Placental pericyte (primary cell): ENCODE data around the gene TMEM202. TPM values are rescaled to one million over a fixed set of nuclear protein-coding genes. Genes with fewer than 3 reads are reported as not detected.

ENCODE experiments used
- total RNA-seq: library from RNA; depleted of rRNA; stranded (reverse); fragments of >200 nt; gene quantifications from 2 replicates; pipeline ENCODE4 v1.2.3, GENCODE V29; 2012

Gene TMEM202
- total RNA-seq: not detected in 2 replicates

GRCh38 chr15:72397796-72398588, at the start of gene TMEM202:
TMEM202 (plus strand) TSS chr15:72398305; CDS start chr15:72398327, 22 bp downstream.

GRCh38 chr15:72375846-72376581, 22.1 kb upstream of the TMEM202 start, which contains the start of gene HEXA:
HEXA (minus strand) TSS chr15:72376014; CDS start chr15:72375972, 42 bp downstream.

Other genes starting within 250 kb of the TMEM202 start
- 0.14 and 0.88 TPM in 2 replicates for gene GRAMD2A, start 200.5 kb upstream of the TMEM202 start, total RNA-seq
- gene PKM, start 167.1 kb upstream of the TMEM202 start, total RNA-seq: 1,680 and 2,649 TPM in 2 replicates
- 31.5 and 32.0 TPM in 2 replicates for gene PARP6, start 125.8 kb upstream of the TMEM202 start, total RNA-seq
- gene CELF6, start 78.1 kb upstream of the TMEM202 start, total RNA-seq: under 0.01 and 0.22 TPM in 2 replicates
- gene HEXA, start 22.3 kb upstream of the TMEM202 start, total RNA-seq: 48.5 and 115 TPM in 2 replicates
- gene ARIH1, start 76.0 kb downstream of the TMEM202 start, total RNA-seq: 34.6 and 37.7 TPM in 2 replicates